Neural progenitor cell (in vitro differentiated cells): ENCODE results near the gene RNU2-63P. TPM values are rescaled to one million over a fixed set of nuclear protein-coding genes. Genes with fewer than 3 reads are reported as not detected.
"Not testable (repeated sequence)": the region's sequence is repeated elsewhere in the genome, so short reads cannot be mapped to it uniquely, and the experiment has no call there.

ENCODE experiments used
- DNase-seq: peaks from one replicate; pipeline ENCODE4 v3.0.0-alpha.2; 2016; ENCODE audit warnings: low spot score
- H2AFZ ChIP-seq: fragments of 200-600 bp; sonication (generic); replicated peaks from 2 replicates; pipeline ENCODE4 v1.6.1; 2016; ENCODE audit warnings: antibody characterized with exemption
- H3F3A ChIP-seq: fragments of 200-600 bp; sonication (generic); 2 replicates; pipeline ENCODE4 v1.6.1; 2016; ENCODE audit warnings: antibody characterized with exemption, low read depth
- H3K27ac ChIP-seq: fragments of 200-600 bp; sonication (generic); 2 replicates; pipeline ENCODE4 v1.5.1; 2016; ENCODE audit warnings: mild to moderate bottlenecking
- H3K27me3 ChIP-seq: fragments of 200-600 bp; sonication (generic); 2 replicates; pipeline ENCODE4 v1.6.1; 2016; ENCODE audit warnings: mild to moderate bottlenecking, moderate library complexity
- H3K36me3 ChIP-seq: fragments of 200-600 bp; sonication (generic); 2 replicates; pipeline ENCODE4 v1.5.1; 2016
- H3K4me1 ChIP-seq: fragments of 200-600 bp; sonication (generic); 2 replicates; pipeline ENCODE4 v1.6.1; 2016; ENCODE audit warnings: mixed run types
- H3K4me2 ChIP-seq: fragments of 200-600 bp; sonication (generic); 2 replicates; pipeline ENCODE4 v1.6.1; 2016
- H3K4me3 ChIP-seq: fragments of 200-600 bp; sonication (generic); 2 replicates; pipeline ENCODE4 v1.5.1; 2016
- H3K79me2 ChIP-seq: fragments of 200-600 bp; sonication (generic); 2 replicates; pipeline ENCODE4 v1.6.1; 2016; ENCODE audit warnings: low read depth
- H3K9ac ChIP-seq: fragments of 200-600 bp; sonication (generic); 2 replicates; pipeline ENCODE4 v1.6.1; 2016
- H3K9me3 ChIP-seq: fragments of 200-600 bp; sonication (generic); 2 replicates; pipeline ENCODE4 v1.5.1; 2016; ENCODE audit warnings: low read depth
- H4K20me1 ChIP-seq: fragments of 200-600 bp; sonication (generic); 2 replicates; pipeline ENCODE4 v1.6.1; 2016; ENCODE audit warnings: low read depth
- H3K27ac Mint-ChIP-seq: 3 replicates; pipeline ENCODE4 v1.8.0; 2021; ENCODE audit warnings: mixed read lengths
- H3K27me3 Mint-ChIP-seq: 2 replicates; pipeline ENCODE4 v1.8.0; 2022; ENCODE audit warnings: low read depth, mild to moderate bottlenecking, inconsistent platforms, moderate library complexity, mixed read lengths; ENCODE audit not compliant: insufficient read depth
- H3K36me3 Mint-ChIP-seq: 3 replicates; pipeline ENCODE4 v1.8.0; 2021; ENCODE audit warnings: mixed read lengths
- H3K4me1 Mint-ChIP-seq: 3 replicates; pipeline ENCODE4 v1.8.0; 2021; ENCODE audit warnings: mixed read lengths
- H3K4me3 Mint-ChIP-seq: 3 replicates; pipeline ENCODE4 v1.8.0; 2021; ENCODE audit warnings: mild to moderate bottlenecking, moderate library complexity, mixed read lengths
- H3K9me3 Mint-ChIP-seq: 3 replicates; pipeline ENCODE4 v1.8.0; 2020; ENCODE audit warnings: mixed read lengths
- CTCF ChIP-seq: fragments of 200-600 bp; sonication (generic); IDR thresholded peaks from 2 replicates; pipeline ENCODE4 v1.5.1; 2017; ENCODE audit warnings: antibody characterized with exemption, mild to moderate bottlenecking
- EZH2 ChIP-seq: fragments of 200-600 bp; sonication (generic); IDR thresholded peaks from 2 replicates; pipeline ENCODE4 v1.6.1; 2017; ENCODE audit warnings: antibody characterized with exemption, mild to moderate bottlenecking, moderate library complexity
- EZH2phosphoT487 ChIP-seq: fragments of 200-600 bp; sonication (generic); IDR thresholded peaks from 2 replicates; pipeline ENCODE4 v1.6.1; 2017; ENCODE audit warnings: antibody characterized with exemption
- total RNA-seq: library from RNA; depleted of rRNA; stranded (reverse); fragments of >200 nt; gene quantifications from 2 replicates; pipeline ENCODE4 v1.2.3, GENCODE V29; 2015; ENCODE audit warnings: low replicate concordance

Gene RNU2-63P
- total RNA-seq, 1 donor from 2014 or later, result not detected

GRCh38 chr2:88048541-88048940 is 32.2 kb upstream of the RNU2-63P start:
- H3K4me3 Mint-ChIP-seq, result no peak overlapping the region
- no peak for TF ChIP-seq EZH2phosphoT487
- TF ChIP-seq CTCF, result no peak
- TF ChIP-seq EZH2, result no peak
- H4K20me1 ChIP-seq, result peaks cover 4% of the 10 kb centered on the region
- no peaks in the 10 kb centered on the region for H3K9me3 ChIP-seq
- H3K36me3 Mint-ChIP-seq, result peaks cover 18% of the 10 kb centered on the region
- peaks cover 4% of the 10 kb centered on the region for H3K4me1 Mint-ChIP-seq
- peaks cover 8% of the 10 kb centered on the region for H3K36me3 ChIP-seq
- no peaks in the 10 kb centered on the region for H3K27me3 ChIP-seq
- no peak overlapping the region for H3K27ac Mint-ChIP-seq
- no peaks in the 10 kb centered on the region for H3K27me3 Mint-ChIP-seq
- no peak overlapping the region for H2AFZ ChIP-seq
- peaks cover 5% of the 10 kb centered on the region for H3K4me1 ChIP-seq
- DNase-seq, result no peak
- peaks cover 44% of the 10 kb centered on the region for H3K79me2 ChIP-seq
- no peaks in the 10 kb centered on the region for H3K9me3 Mint-ChIP-seq
- H3K4me3 ChIP-seq, result no peak overlapping the region
- H3K9ac ChIP-seq, result no peak overlapping the region
- no peak overlapping the region for H3K4me2 ChIP-seq
- H3K27ac ChIP-seq, result no peak overlapping the region
- no peaks in the 10 kb centered on the region for H3F3A ChIP-seq

- H3K36me3 ChIP-seq, H3K27ac ChIP-seq, H3K9me3 ChIP-seq, H3K27me3 Mint-ChIP-seq, H3K4me3 Mint-ChIP-seq, H3K4me1 Mint-ChIP-seq, H3K27ac Mint-ChIP-seq, H2AFZ ChIP-seq, H3K4me1 ChIP-seq, DNase-seq, H3K4me3 ChIP-seq, H3K27me3 ChIP-seq, H3K4me2 ChIP-seq, H3K9me3 Mint-ChIP-seq, H4K20me1 ChIP-seq, H3F3A ChIP-seq, H3K9ac ChIP-seq: not testable (repeated sequence)
- H3K79me2 ChIP-seq, result peaks cover 36% of the 10 kb centered on the region
- H3K36me3 Mint-ChIP-seq, result peaks cover 18% of the 10 kb centered on the region
Observed at GRCh38 chr2:88045561-88045960, 29.2 kb upstream of the RNU2-63P start.

- peaks cover 20% of the 10 kb centered on the region for H3K36me3 Mint-ChIP-seq
- H3K9me3 Mint-ChIP-seq, result no peaks in the 10 kb centered on the region
- H3K27me3 Mint-ChIP-seq, result no peaks in the 10 kb centered on the region
- Histone ChIP-seq H3K4me1 (peaks cover 6% of the 10 kb centered on the region), H3K4me2 (no peak overlapping the region), H3F3A (no peaks in the 10 kb centered on the region), H3K9ac (no peak overlapping the region), H3K27ac (peak overlapping the region; percentile 26), H4K20me1 (no peaks in the 10 kb centered on the region), H3K9me3 (no peaks in the 10 kb centered on the region), H3K27me3 (no peaks in the 10 kb centered on the region), H3K4me3 (no peak overlapping the region), H3K36me3 (peaks cover 4% of the 10 kb centered on the region), H2AFZ (no peak overlapping the region), H3K79me2 (peaks cover 26% of the 10 kb centered on the region)
- H3K27ac Mint-ChIP-seq, result no peak overlapping the region
- H3K4me1 Mint-ChIP-seq, result no peaks in the 10 kb centered on the region
- no peak overlapping the region for H3K4me3 Mint-ChIP-seq
- no peak for TF ChIP-seq CTCF
- TF ChIP-seq EZH2, result no peak
- no peak for TF ChIP-seq EZH2phosphoT487
- DNase-seq, result no peak
Observed at GRCh38 chr2:88042476-88042875, 26.1 kb upstream of the RNU2-63P start.

- Histone ChIP-seq H3K4me3 (no peak overlapping the region), H3K9ac (no peak overlapping the region), H3K4me2 (no peak overlapping the region), H3K9me3 (no peaks in the 10 kb centered on the region), H3K79me2 (peaks cover 16% of the 10 kb centered on the region), H4K20me1 (no peaks in the 10 kb centered on the region), H3K36me3 (peaks cover 9% of the 10 kb centered on the region), H3K4me1 (peaks cover 6% of the 10 kb centered on the region), H3K27me3 (no peaks in the 10 kb centered on the region), H3K27ac (no peak overlapping the region), H3F3A (no peaks in the 10 kb centered on the region), H2AFZ (no peak overlapping the region)
- Mint-ChIP-seq H3K4me3 (no peak overlapping the region), H3K4me1 (no peaks in the 10 kb centered on the region), H3K27me3 (no peaks in the 10 kb centered on the region), H3K36me3 (peaks cover 27% of the 10 kb centered on the region), H3K27ac (no peak overlapping the region), H3K9me3 (no peaks in the 10 kb centered on the region)
- TF ChIP-seq EZH2phosphoT487 (no peak), CTCF (no peak), EZH2 (no peak)
- DNase-seq, result no peak
Observed at GRCh38 chr2:88038263-88039105, 22.1 kb upstream of the RNU2-63P start.
